K562 (cell line): ENCODE results near the gene FRMPD2. TPM values are rescaled to one million over a fixed set of nuclear protein-coding genes. Genes with fewer than 3 reads are reported as not detected.

Experiments
- CEBPB ChIP-seq: fragments of 450-650 bp; IDR thresholded peaks from 2 replicates; pipeline ENCODE4 v1.6.1; 2016; ENCODE audit warnings: missing genetic modification characterization, missing compliant biosample characterization
- CREB3 ChIP-seq: fragments of 450-650 bp; conservative IDR thresholded peaks from 2 replicates; pipeline ENCODE4 v1.6.1; 2016; ENCODE audit warnings: missing genetic modification characterization, low read depth, mild to moderate bottlenecking, missing compliant biosample characterization, moderate library complexity
- DDX20 ChIP-seq: fragments of 450-650 bp; IDR thresholded peaks from 2 replicates; pipeline ENCODE4 v1.6.1; 2016; ENCODE audit warnings: missing genetic modification characterization, low read depth, mild to moderate bottlenecking, missing compliant biosample characterization, moderate library complexity
- DPF2 ChIP-seq: fragments of 450-650 bp; IDR thresholded peaks from 2 replicates; pipeline ENCODE4 v1.6.1; 2016
- JUND ChIP-seq, 2 experiments: IDR thresholded peaks; 2 replicates in 1 of 2; 3 replicates in 1 of 2; pipeline ENCODE4 v1.6.1; 2011; ENCODE audit warnings: borderline replicate concordance in 2 of 2, low read depth in 2 of 2, low read length in 2 of 2, improper control_type of control experiment in 1 of 2, missing biosample characterization in 1 of 2, missing genetic modification characterization in 1 of 2, missing genetic modification reagents in 1 of 2
- NFXL1 ChIP-seq: fragments of 450-650 bp; formaldehyde crosslinking; IDR thresholded peaks from 2 replicates; pipeline ENCODE4 v1.4.0; 2021; ENCODE audit warnings: mild to moderate bottlenecking
- SMAD1 ChIP-seq: fragments of 150-350 bp; IDR thresholded peaks from 2 replicates; pipeline ENCODE4 v1.6.1; 2014; ENCODE audit warnings: low read length, low read depth; ENCODE audit not compliant: partially characterized antibody
- SMARCE1 ChIP-seq: fragments of 450-650 bp; IDR thresholded peaks from 2 replicates; pipeline ENCODE4 v1.7.1; 2016; ENCODE audit warnings: mild to moderate bottlenecking
- STAT5B ChIP-seq: fragments of 250-450 bp; sonication (Bioruptor Pico); IDR thresholded peaks from 2 replicates; pipeline ENCODE4 v1.8.0; 2021; ENCODE audit warnings: mild to moderate bottlenecking, inconsistent platforms
- TFE3 ChIP-seq: fragments of 450-650 bp; formaldehyde crosslinking; IDR thresholded peaks from 2 replicates; pipeline ENCODE4 v1.4.0; 2020; ENCODE audit warnings: mild to moderate bottlenecking, mixed read lengths
- U2AF1 ChIP-seq: fragments of 200-400 bp; formaldehyde crosslinking; optimal IDR thresholded peaks from 2 replicates; pipeline ENCODE3; 2017; ENCODE audit warnings: mild to moderate bottlenecking, low read depth, low read length, moderate library complexity
- ZNF184 ChIP-seq: sonication (generic); formaldehyde crosslinking; IDR thresholded peaks from 2 replicates; pipeline ENCODE4 v1.5.0; 2020; ENCODE audit warnings: missing genetic modification reagents
- ZNF212 ChIP-seq: fragments of 450-650 bp; formaldehyde crosslinking; IDR thresholded peaks from 2 replicates; pipeline ENCODE4 v1.4.0; 2020; ENCODE audit warnings: mild to moderate bottlenecking
- ZNF274 ChIP-seq: IDR thresholded peaks from 2 replicates; pipeline ENCODE4 v1.6.1; 2011; ENCODE audit warnings: low read depth, mild to moderate bottlenecking, low read length, moderate library complexity, borderline replicate concordance
- polyA plus RNA-seq, 8 experiments: library from polyadenylated mRNA; depleted of rRNA in 4 of 8; stranded (reverse) in 5 of 8; unstranded in 3 of 8; fragments of >200 nt; fragmentation: Nextera tagmentation in 2 of 8; fragmentation: Illumina TruSeq in 1 of 8; extraction: Ambion mirVana in 2 of 8; extraction: Trizol in 1 of 8; gene quantifications; 2 replicates each; pipeline versions ENCODE4 v1.2.1 to v1.2.3, GENCODE V29; 2011 to 2014; ENCODE audit warnings: inconsistent platforms in 1 of 8, missing spikeins in 1 of 8
- total RNA-seq, 7 experiments: library from RNA; depleted of rRNA in 6 of 7; stranded (reverse); fragments of >200 nt in 6 of 7; fragmentation: Illumina TruSeq in 2 of 7; extraction: Trizol in 2 of 7; gene quantifications; 2 replicates each; pipeline versions ENCODE4 v1.2.1 to v1.2.3, GENCODE V29; 2011 to 2021; ENCODE audit warnings: low replicate concordance in 1 of 7
- TF ChIP-seq, protein P1 (sequence below): sonication (generic); formaldehyde crosslinking; IDR thresholded peaks from 2 replicates; pipeline ENCODE4 v1.8.0; 2022; ENCODE audit warnings: mild to moderate bottlenecking, missing genetic modification reagents
- TF ChIP-seq, protein P2 (sequence below): fragments of 250-450 bp; sonication (Bioruptor Pico); IDR thresholded peaks from 2 replicates; pipeline ENCODE4 v1.4.0; 2020
- TF ChIP-seq, protein P3 (sequence below): fragments of 250-450 bp; sonication (Bioruptor Pico); IDR thresholded peaks from 2 replicates; pipeline ENCODE4 v1.5.0; 2020; ENCODE audit warnings: mild to moderate bottlenecking

FRMPD2 gene
- total and polyA plus RNA-seq, 9 of the 15 experiments (the other 6 are each of a cell fraction or from before 2014, with no cell fraction given): 0.12 to 0.95 (median 0.33) TPM

GRCh38 chr10:48306870-48307710 is 32.6 kb upstream of the FRMPD2 start (continued):
- TF ChIP-seq, protein P1, sequence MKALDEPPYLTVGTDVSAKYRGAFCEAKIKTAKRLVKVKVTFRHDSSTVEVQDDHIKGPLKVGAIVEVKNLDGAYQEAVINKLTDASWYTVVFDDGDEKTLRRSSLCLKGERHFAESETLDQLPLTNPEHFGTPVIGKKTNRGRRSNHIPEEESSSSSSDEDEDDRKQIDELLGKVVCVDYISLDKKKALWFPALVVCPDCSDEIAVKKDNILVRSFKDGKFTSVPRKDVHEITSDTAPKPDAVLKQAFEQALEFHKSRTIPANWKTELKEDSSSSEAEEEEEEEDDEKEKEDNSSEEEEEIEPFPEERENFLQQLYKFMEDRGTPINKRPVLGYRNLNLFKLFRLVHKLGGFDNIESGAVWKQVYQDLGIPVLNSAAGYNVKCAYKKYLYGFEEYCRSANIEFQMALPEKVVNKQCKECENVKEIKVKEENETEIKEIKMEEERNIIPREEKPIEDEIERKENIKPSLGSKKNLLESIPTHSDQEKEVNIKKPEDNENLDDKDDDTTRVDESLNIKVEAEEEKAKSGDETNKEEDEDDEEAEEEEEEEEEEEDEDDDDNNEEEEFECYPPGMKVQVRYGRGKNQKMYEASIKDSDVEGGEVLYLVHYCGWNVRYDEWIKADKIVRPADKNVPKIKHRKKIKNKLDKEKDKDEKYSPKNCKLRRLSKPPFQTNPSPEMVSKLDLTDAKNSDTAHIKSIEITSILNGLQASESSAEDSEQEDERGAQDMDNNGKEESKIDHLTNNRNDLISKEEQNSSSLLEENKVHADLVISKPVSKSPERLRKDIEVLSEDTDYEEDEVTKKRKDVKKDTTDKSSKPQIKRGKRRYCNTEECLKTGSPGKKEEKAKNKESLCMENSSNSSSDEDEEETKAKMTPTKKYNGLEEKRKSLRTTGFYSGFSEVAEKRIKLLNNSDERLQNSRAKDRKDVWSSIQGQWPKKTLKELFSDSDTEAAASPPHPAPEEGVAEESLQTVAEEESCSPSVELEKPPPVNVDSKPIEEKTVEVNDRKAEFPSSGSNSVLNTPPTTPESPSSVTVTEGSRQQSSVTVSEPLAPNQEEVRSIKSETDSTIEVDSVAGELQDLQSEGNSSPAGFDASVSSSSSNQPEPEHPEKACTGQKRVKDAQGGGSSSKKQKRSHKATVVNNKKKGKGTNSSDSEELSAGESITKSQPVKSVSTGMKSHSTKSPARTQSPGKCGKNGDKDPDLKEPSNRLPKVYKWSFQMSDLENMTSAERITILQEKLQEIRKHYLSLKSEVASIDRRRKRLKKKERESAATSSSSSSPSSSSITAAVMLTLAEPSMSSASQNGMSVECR (CRISPR knock-in tag): no peak; the same call in 1 of the 2 replicates
- TF ChIP-seq STAT5B (CRISPR knock-in tag) (no peak), DDX20 (tag) (no peak), JUND (IDR thresholded peaks at IDR 0.05; ENCODE audit: borderline replicate concordance, low read depth, low read length) (no peak), JUND (tag; IDR thresholded peaks at IDR 0.05; ENCODE audit: borderline replicate concordance, low read depth, low read length) (no peak), SMAD1 (no peak), CEBPB (no peak), ZNF274 (no peak), ZNF184 (CRISPR knock-in tag) (no peak), SMARCE1 (0 out of 2 replicates have a peak, but pooled peaks have one; percentile 29), NFXL1 (CRISPR knock-in tag) (no peak), TFE3 (CRISPR knock-in tag) (no peak), CREB3 (tag) (no peak), ZNF212 (CRISPR knock-in tag) (no peak), U2AF1 (no peak), DPF2 (0 out of 2 replicates have a peak, but pooled peaks have one; percentile 30)
- TF ChIP-seq, protein P2, sequence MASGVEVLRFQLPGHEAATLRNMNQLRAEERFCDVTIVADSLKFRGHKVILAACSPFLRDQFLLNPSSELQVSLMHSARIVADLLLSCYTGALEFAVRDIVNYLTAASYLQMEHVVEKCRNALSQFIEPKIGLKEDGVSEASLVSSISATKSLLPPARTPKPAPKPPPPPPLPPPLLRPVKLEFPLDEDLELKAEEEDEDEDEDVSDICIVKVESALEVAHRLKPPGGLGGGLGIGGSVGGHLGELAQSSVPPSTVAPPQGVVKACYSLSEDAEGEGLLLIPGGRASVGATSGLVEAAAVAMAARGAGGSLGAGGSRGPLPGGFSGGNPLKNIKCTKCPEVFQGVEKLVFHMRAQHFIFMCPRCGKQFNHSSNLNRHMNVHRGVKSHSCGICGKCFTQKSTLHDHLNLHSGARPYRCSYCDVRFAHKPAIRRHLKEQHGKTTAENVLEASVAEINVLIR (CRISPR knock-in tag): no peak
- TF ChIP-seq, protein P3, sequence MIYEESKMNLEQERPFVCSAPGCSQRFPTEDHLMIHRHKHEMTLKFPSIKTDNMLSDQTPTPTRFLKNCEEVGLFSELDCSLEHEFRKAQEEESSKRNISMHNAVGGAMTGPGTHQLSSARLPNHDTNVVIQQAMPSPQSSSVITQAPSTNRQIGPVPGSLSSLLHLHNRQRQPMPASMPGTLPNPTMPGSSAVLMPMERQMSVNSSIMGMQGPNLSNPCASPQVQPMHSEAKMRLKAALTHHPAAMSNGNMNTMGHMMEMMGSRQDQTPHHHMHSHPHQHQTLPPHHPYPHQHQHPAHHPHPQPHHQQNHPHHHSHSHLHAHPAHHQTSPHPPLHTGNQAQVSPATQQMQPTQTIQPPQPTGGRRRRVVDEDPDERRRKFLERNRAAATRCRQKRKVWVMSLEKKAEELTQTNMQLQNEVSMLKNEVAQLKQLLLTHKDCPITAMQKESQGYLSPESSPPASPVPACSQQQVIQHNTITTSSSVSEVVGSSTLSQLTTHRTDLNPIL (CRISPR knock-in tag): no peak
